ENCODE results near the gene SSBP3.

- TF ChIP-seq CTCF (IDR thresholded peaks at IDR 0.05) (no peak), POLR2A (IDR thresholded peaks at IDR 0.05) (no peak)
Observed at GRCh38 chr1:54375298-54375697, 30.9 kb downstream of the SSBP3 start.

Data from thyroid gland (tissue), 4 donors.